A549 (cell line): Measurements from ENCODE around the gene CHPF. TPM values are rescaled to one million over a fixed set of nuclear protein-coding genes. Genes with fewer than 3 reads are reported as not detected.

Experiments
- ATAC-seq, 2 experiments: fragments of 200-7000 bp in 1 of 2; fragments of >200 bp in 1 of 2; cut with Nextera tagmentation in 1 of 2; cut with Tn5 transposase in 1 of 2; 3 replicates each; pipeline versions ENCODE4 v1.8.0 to v1.9.1; 2018 to 2020; ENCODE audit warnings: mild to moderate bottlenecking in 1 of 2, moderate library complexity in 1 of 2
- CTCF ChIA-PET: fragments of 300-600 bp; sonication (Branson Sonifier 250); formaldehyde crosslinking; extraction: SDS; loops from one replicate; lab custom pipeline; 2021; ENCODE audit warnings: antibody characterized with exemption, inconsistent platforms; lab: Yijun Ruan, JAX
- POLR2A ChIA-PET: fragments of 350-600 bp; formaldehyde crosslinking; extraction: SDS; loops from one replicate; lab custom pipeline; 2021; ENCODE audit warnings: antibody characterized with exemption, inconsistent platforms; lab: Yijun Ruan, JAX
- DNase-seq, 2 experiments: peaks; one replicate each; pipeline versions ENCODE4 v3.0.0 to v3.0.0-alpha.2; 2011 to 2016; ENCODE audit warnings: low read depth in 1 of 2, low spot score in 1 of 2
- FAIRE-seq: peaks from 2 replicates; lab custom pipeline; 2011; peaks lifted over from hg19 to GRCh38; lab: Jason Lieb, UNC
- H3K27ac ChIP-seq, 2 experiments: fragments of >200 bp; sonication (Bioruptor Twin); formaldehyde crosslinking; 3 replicates each; pipeline ENCODE4 v1.5.1; 2016 to 2017
- H3K4me1 ChIP-seq: fragments of >200 bp; sonication (Bioruptor Twin); formaldehyde crosslinking; 3 replicates; pipeline ENCODE4 v1.6.1; 2016
- H3K4me2 ChIP-seq: fragments of >200 bp; sonication (Bioruptor Twin); formaldehyde crosslinking; 3 replicates; pipeline ENCODE4 v1.6.1; 2016
- H3K4me3 ChIP-seq: fragments of >200 bp; sonication (Bioruptor Twin); formaldehyde crosslinking; 3 replicates; pipeline ENCODE4 v1.5.1; 2016
- H3K9me3 ChIP-seq: fragments of >200 bp; sonication (Bioruptor Twin); formaldehyde crosslinking; 3 replicates; pipeline ENCODE4 v1.6.1; 2016
- BHLHE40 ChIP-seq: IDR thresholded peaks from 2 replicates; pipeline ENCODE4 v1.6.1; 2012; ENCODE audit warnings: low read depth, low read length, inconsistent platforms
- CHD4 ChIP-seq: fragments of 200-600 bp; sonication (generic); IDR thresholded peaks from 2 replicates; pipeline ENCODE4 v1.6.1; 2016; ENCODE audit warnings: antibody characterized with exemption, mild to moderate bottlenecking, borderline replicate concordance
- ESRRA ChIP-seq: fragments of 150-350 bp; IDR thresholded peaks from 2 replicates; pipeline ENCODE4 v1.6.1; 2014; ENCODE audit warnings: mild to moderate bottlenecking, low read length, borderline replicate concordance
- FOSB ChIP-seq: fragments of 250-450 bp; sonication (Bioruptor Pico); IDR thresholded peaks from 2 replicates; pipeline ENCODE4 v1.5.0; 2020; ENCODE audit warnings: mild to moderate bottlenecking, moderate library complexity
- HDAC2 ChIP-seq: fragments of 200-600 bp; sonication (generic); IDR thresholded peaks from 2 replicates; pipeline ENCODE4 v1.6.1; 2016
- HOXA7 ChIP-seq: fragments of 250-450 bp; sonication (Bioruptor Pico); IDR thresholded peaks from 2 replicates; pipeline ENCODE4 v1.5.0; 2020; ENCODE audit warnings: mild to moderate bottlenecking, moderate library complexity
- KDM1A ChIP-seq: fragments of 200-600 bp; sonication (generic); IDR thresholded peaks from 2 replicates; pipeline ENCODE4 v1.6.1; 2016; ENCODE audit warnings: low read depth, mild to moderate bottlenecking
- KDM5A ChIP-seq: fragments of 200-600 bp; sonication (generic); IDR thresholded peaks from 2 replicates; pipeline ENCODE4 v1.6.1; 2016; ENCODE audit warnings: antibody characterized with exemption, mild to moderate bottlenecking
- MAFK ChIP-seq: fragments of 450-650 bp; IDR thresholded peaks from 2 replicates; pipeline ENCODE4 v1.6.1; 2014; ENCODE audit not compliant: partially characterized antibody
- NFE2L2 ChIP-seq: fragments of 150-350 bp; conservative IDR thresholded peaks from 2 replicates; pipeline ENCODE4 v1.6.1; 2014; ENCODE audit warnings: low read length
- NPAS2 ChIP-seq: fragments of 250-450 bp; sonication (Bioruptor Pico); IDR thresholded peaks from 2 replicates; pipeline ENCODE4 v1.8.0; 2022; ENCODE audit warnings: mild to moderate bottlenecking, moderate library complexity, borderline replicate concordance
- RFX5 ChIP-seq: fragments of 450-650 bp; IDR thresholded peaks from 2 replicates; pipeline ENCODE4 v1.7.1; 2014; ENCODE audit warnings: antibody characterized with exemption, mild to moderate bottlenecking, moderate library complexity
- RNF2 ChIP-seq: fragments of 200-600 bp; sonication (generic); IDR thresholded peaks from 2 replicates; pipeline ENCODE4 v1.6.1; 2016; ENCODE audit warnings: low read depth, mild to moderate bottlenecking, antibody characterized with exemption, moderate library complexity, borderline replicate concordance
- TFCP2L1 ChIP-seq: fragments of 250-450 bp; sonication (Bioruptor Pico); IDR thresholded peaks from 2 replicates; pipeline ENCODE4 v1.5.0; 2021; ENCODE audit warnings: mild to moderate bottlenecking
- TP53 ChIP-seq: fragments of 250-450 bp; sonication (Bioruptor Pico); IDR thresholded peaks from 2 replicates; pipeline ENCODE4 v1.5.0; 2021; ENCODE audit warnings: mild to moderate bottlenecking, moderate library complexity
- ZFP36 ChIP-seq: fragments of 450-650 bp; IDR thresholded peaks from 2 replicates; pipeline ENCODE4 v1.6.1; 2014; ENCODE audit warnings: borderline replicate concordance; ENCODE audit not compliant: partially characterized antibody
- ZNF302 ChIP-seq: fragments of 250-450 bp; sonication (Bioruptor Pico); IDR thresholded peaks from 2 replicates; pipeline ENCODE4 v1.9.0; 2021; ENCODE audit warnings: inconsistent platforms, mild to moderate bottlenecking, moderate library complexity
- ZSCAN20 ChIP-seq: fragments of 250-450 bp; sonication (Bioruptor Pico); IDR thresholded peaks from 2 replicates; pipeline ENCODE4 v1.8.0; 2022; ENCODE audit warnings: mild to moderate bottlenecking, moderate library complexity
- WGBS: methylation state at CpG from one replicate; pipeline ENCODE4 v1.1.6; 2017; ENCODE audit errors: missing lambda C conversion rate; 5-methylcytosine and 5-hydroxymethylcytosine counted together
- polyA plus RNA-seq, 4 experiments: library from polyadenylated mRNA; depleted of rRNA in 3 of 4; stranded (reverse); fragments of >200 nt; fragmentation: RNase III in 1 of 4; extraction: RNeasy Plus Mini Kit Qiagen cat#74134 plus additional on column Dnase treatment in 1 of 4; gene quantifications; 2 replicates in 3 of 4; 3 replicates in 1 of 4; pipeline ENCODE4 v1.2.3, GENCODE V29; 2011 to 2017
- TF ChIP-seq, protein P1 (sequence below): fragments of >200 bp; sonication (Bioruptor Twin); formaldehyde crosslinking; IDR thresholded peaks from 2 replicates; pipeline ENCODE4 v1.6.1; 2016
- TF ChIP-seq, protein P2 (sequence below): IDR thresholded peaks from 2 replicates; pipeline ENCODE4 v1.6.1; 2012; ENCODE audit warnings: low read depth, borderline replicate concordance
- TF ChIP-seq, protein P3 (sequence below): fragments of >200 bp; sonication (Bioruptor Twin); formaldehyde crosslinking; IDR thresholded peaks from 3 replicates; pipeline ENCODE4 v1.5.1; 2016
- TF ChIP-seq, protein P4 (sequence below): fragments of 250-450 bp; sonication (Bioruptor Pico); IDR thresholded peaks from 2 replicates; pipeline ENCODE4 v1.5.0; 2020; ENCODE audit warnings: low read depth, mild to moderate bottlenecking, moderate library complexity
- TF ChIP-seq, protein P5 (sequence below): fragments of 250-450 bp; sonication (Bioruptor Pico); IDR thresholded peaks from 2 replicates; pipeline ENCODE4 v1.5.0; 2021; ENCODE audit warnings: mild to moderate bottlenecking, moderate library complexity, borderline replicate concordance
- TF ChIP-seq, protein P6 (sequence below): fragments of 450-650 bp; IDR thresholded peaks from 2 replicates; pipeline ENCODE4 v1.6.1; 2014; ENCODE audit warnings: antibody characterized with exemption
- TF ChIP-seq, protein P7 (sequence below): IDR thresholded peaks from 2 replicates; pipeline ENCODE4 v1.6.1; 2012

Gene CHPF
- polyA plus RNA-seq, 2 of the 4 experiments (the other 2 are of a cell fraction): 9.0 to 14.8 TPM

DNA sequence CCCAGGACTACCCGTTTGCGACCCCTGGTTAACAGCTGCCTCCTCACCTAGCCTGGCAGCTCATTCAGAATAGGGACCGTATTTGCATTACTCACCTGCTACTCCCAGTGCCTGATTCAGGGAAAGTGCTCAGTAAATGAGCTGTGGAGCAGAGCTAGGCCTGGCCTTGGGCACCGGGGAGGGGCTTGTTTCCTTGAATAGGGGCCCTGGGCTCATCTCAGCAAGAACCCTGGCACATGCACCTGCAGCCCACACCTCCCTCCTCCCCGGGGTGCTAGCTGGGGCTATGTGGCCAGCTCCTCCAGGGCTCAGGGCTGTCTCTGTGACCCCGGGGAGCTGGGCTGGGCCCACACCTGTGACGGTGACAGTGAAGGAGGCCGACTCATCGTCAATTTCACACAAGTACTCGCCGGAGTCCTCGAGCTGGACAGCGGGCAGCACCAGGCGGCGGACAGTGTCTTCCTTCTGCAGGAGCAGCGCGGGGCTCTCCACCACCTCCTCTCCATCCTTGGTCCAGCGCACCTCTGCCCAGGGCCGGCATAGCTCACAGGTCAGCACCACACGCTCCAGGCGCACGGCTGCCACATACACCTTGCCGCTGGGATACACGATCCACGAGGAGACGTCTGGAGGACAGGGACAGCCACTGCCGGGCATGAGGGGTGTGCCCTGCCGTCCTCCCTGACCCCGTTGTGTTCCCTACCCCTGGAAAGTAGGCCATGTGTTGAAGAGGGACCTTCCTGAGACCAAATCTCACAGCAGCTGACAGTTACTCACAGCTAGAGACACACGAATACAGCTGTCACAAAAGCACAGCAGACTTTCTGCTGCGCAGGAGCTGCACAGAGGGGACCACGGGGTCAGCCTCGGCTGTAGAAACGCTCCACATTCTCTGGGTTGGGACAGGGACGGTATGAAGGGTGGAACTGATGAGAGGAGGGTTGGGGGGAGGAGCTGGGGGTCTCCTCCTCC is 18.7 kb upstream of the CHPF start (continued):
- TF ChIP-seq ZNF302 (CRISPR knock-in tag) (no peak), NFE2L2 (no peak), NPAS2 (no peak), FOSB (CRISPR knock-in tag) (no peak), TP53 (CRISPR knock-in tag) (no peak), HOXA7 (no peak), TFCP2L1 (CRISPR knock-in tag) (no peak), ZSCAN20 (CRISPR knock-in tag) (no peak), MAFK (no peak)
- TF ChIP-seq, protein P1, sequence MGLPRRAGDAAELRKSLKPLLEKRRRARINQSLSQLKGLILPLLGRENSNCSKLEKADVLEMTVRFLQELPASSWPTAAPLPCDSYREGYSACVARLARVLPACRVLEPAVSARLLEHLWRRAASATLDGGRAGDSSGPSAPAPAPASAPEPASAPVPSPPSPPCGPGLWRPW: no peak
- TF ChIP-seq, protein P2, sequence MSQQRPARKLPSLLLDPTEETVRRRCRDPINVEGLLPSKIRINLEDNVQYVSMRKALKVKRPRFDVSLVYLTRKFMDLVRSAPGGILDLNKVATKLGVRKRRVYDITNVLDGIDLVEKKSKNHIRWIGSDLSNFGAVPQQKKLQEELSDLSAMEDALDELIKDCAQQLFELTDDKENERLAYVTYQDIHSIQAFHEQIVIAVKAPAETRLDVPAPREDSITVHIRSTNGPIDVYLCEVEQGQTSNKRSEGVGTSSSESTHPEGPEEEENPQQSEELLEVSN: no peak

DNA sequence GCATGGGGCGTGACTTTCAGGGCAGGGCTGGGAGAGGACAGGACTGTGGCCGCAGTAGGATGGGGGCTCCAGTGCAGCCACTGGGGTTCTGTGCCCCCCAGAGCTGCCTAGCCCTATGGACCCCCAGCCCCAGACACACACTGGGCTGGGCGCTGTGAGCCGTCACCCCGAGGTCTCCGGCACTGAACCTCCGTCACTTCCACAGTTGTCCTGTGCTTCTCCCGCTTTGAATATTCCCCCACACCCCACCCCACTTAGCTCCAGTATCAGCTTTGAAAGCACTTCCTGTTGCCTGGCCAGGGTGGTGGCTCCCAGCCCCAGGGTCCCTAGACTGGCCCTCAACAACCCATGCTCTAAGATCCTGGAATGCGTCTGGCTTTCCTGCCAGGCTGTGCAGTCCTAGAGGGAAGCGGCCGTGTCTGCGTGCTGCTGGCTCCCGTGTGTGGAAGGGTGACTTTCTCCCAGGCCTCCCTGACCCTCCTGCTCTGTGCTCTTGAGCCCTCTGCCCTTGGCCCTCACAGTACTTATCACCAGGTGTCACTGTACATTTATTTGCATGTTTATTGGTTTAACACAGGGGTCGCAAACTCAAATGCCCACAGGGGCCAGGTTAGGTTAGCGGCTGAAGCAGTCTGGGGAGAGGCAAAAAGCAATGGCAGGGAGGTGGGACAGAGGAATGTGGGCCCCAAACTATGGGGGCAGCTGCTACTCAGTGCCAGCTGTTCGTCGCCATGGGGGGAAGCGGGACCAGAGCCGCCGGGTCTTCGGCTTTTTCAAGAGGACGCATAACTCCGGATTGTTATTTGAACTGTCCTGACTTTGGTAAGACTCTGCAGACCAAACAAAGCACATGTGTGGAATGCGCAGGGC is 17.8 kb upstream of the CHPF start:
- DNase-seq: no peak
- H3K9me3 ChIP-seq: no peaks in the 10 kb centered on the region
- no peak overlapping the region for H3K27ac ChIP-seq
- no peak for FAIRE-seq
- ChIA-PET POLR2A (interaction anchor here (2.8 kb wide), 1 partner anchor 9 kb away, joined by 9 read pairs; no protein-coding TSS in a partner anchor), CTCF (interaction anchor here (0.9 to 6.0 kb wide), 18 partner anchors 10 to 130 kb away, joined by 3 to 77 read pairs (median 8); partner anchors contain the start of genes CHPF, INHA, OBSL1 and STK11IP)
- peak in 1 of 2 experiments; percentile 5; a peak in 1 of 6 replicates for ATAC-seq
- H3K4me1 ChIP-seq: no peaks in the 10 kb centered on the region
- no peak overlapping the region for H3K4me2 ChIP-seq
- TF ChIP-seq, protein P3, sequence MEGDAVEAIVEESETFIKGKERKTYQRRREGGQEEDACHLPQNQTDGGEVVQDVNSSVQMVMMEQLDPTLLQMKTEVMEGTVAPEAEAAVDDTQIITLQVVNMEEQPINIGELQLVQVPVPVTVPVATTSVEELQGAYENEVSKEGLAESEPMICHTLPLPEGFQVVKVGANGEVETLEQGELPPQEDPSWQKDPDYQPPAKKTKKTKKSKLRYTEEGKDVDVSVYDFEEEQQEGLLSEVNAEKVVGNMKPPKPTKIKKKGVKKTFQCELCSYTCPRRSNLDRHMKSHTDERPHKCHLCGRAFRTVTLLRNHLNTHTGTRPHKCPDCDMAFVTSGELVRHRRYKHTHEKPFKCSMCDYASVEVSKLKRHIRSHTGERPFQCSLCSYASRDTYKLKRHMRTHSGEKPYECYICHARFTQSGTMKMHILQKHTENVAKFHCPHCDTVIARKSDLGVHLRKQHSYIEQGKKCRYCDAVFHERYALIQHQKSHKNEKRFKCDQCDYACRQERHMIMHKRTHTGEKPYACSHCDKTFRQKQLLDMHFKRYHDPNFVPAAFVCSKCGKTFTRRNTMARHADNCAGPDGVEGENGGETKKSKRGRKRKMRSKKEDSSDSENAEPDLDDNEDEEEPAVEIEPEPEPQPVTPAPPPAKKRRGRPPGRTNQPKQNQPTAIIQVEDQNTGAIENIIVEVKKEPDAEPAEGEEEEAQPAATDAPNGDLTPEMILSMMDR: no peak
- TF ChIP-seq ZNF302 (CRISPR knock-in tag) (no peak), HDAC2 (no peak), ZSCAN20 (CRISPR knock-in tag) (no peak), BHLHE40 (no peak), RNF2 (no peak), RFX5 (no peak), CHD4 (no peak), ESRRA (no peak), KDM5A (no peak), ZFP36 (no peak), KDM1A (no peak)
- TF ChIP-seq, protein P2: no peak
- TF ChIP-seq, protein P4, sequence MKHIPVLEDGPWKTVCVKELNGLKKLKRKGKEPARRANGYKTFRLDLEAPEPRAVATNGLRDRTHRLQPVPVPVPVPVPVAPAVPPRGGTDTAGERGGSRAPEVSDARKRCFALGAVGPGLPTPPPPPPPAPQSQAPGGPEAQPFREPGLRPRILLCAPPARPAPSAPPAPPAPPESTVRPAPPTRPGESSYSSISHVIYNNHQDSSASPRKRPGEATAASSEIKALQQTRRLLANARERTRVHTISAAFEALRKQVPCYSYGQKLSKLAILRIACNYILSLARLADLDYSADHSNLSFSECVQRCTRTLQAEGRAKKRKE (CRISPR knock-in tag): no peak
- TF ChIP-seq, protein P5, sequence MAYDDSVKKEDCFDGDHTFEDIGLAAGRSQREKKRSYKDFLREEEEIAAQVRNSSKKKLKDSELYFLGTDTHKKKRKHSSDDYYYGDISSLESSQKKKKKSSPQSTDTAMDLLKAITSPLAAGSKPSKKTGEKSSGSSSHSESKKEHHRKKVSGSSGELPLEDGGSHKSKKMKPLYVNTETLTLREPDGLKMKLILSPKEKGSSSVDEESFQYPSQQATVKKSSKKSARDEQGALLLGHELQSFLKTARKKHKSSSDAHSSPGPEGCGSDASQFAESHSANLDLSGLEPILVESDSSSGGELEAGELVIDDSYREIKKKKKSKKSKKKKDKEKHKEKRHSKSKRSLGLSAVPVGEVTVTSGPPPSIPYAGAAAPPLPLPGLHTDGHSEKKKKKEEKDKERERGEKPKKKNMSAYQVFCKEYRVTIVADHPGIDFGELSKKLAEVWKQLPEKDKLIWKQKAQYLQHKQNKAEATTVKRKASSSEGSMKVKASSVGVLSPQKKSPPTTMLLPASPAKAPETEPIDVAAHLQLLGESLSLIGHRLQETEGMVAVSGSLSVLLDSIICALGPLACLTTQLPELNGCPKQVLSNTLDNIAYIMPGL: no peak
- TF ChIP-seq, protein P6, sequence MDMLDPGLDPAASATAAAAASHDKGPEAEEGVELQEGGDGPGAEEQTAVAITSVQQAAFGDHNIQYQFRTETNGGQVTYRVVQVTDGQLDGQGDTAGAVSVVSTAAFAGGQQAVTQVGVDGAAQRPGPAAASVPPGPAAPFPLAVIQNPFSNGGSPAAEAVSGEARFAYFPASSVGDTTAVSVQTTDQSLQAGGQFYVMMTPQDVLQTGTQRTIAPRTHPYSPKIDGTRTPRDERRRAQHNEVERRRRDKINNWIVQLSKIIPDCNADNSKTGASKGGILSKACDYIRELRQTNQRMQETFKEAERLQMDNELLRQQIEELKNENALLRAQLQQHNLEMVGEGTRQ: no peak
- TF ChIP-seq, protein P1: no peak
- TF ChIP-seq, protein P7, sequence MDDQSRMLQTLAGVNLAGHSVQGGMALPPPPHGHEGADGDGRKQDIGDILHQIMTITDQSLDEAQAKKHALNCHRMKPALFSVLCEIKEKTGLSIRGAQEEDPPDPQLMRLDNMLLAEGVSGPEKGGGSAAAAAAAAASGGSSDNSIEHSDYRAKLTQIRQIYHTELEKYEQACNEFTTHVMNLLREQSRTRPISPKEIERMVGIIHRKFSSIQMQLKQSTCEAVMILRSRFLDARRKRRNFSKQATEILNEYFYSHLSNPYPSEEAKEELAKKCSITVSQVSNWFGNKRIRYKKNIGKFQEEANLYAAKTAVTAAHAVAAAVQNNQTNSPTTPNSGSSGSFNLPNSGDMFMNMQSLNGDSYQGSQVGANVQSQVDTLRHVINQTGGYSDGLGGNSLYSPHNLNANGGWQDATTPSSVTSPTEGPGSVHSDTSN: no peak
- H3K4me3 ChIP-seq: no peak overlapping the region
- WGBS: 90% methylated on average over 22 of the region's 24 CpGs
